HG03039 (cell line): Measurements from ENCODE around the gene ARRDC2.
A peak's percentile ranks its signal among the peaks of the same experiment; 100 is the strongest.
"Not testable (repeated sequence)": the region's sequence is repeated elsewhere in the genome, so short reads cannot be mapped to it uniquely, and the experiment has no call there.

Source experiments
- ATAC-seq: cut with Tn5 transposase; IDR thresholded peaks from one replicate; pipeline ENCODE4 v1.9.1; 2021; ENCODE audit warnings: mild to moderate bottlenecking, moderate library complexity; ENCODE audit not compliant: unreplicated experiment

The ARRDC2 gene

DNA sequence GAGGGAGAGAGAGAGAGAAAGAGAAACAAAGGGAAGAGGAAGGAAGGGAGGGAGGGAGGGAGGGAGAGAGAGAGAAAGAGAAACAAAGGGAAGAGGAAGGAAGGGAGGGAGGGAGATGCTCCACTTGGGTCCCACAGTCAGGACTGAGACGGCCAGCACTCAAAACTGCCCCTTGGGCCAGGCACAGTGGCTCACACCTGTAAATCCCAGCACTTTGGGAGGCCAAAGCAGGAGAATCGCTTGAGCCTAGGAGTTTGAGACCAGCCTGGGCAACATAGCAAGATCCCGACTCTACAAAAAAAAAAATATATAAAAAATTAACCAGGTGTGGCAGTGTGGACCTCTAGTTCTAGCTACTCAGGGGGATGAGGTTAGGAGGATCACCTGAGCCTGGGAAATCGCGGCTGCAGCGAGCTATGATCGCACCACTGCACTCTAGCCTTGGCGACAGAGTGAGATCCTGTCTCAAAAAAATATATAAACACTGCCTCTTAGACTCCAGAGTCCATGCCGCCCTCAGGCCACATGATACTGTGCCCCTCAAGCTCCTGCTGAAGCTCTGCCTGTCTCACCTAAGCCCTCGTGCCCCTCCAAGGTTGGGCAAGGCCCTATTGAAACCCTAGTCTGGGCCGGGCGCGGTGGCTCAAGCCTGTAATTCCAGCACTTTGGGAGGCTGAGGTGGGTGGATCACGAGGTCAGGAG lies 8.4 kb downstream of the ARRDC2 start:
- no peak for ATAC-seq

GRCh38 chr19:18017275-18018083 lies 9.5 kb downstream of the ARRDC2 start:
- ATAC-seq, result no peak

GRCh38 chr19:18020212-18021085 lies 12.5 kb downstream of the ARRDC2 start:
- ATAC-seq, result no peak

GRCh38 chr19:18021121-18021755 lies 13.3 kb downstream of the ARRDC2 start:
- no peak for ATAC-seq

GRCh38 chr19:18023622-18024251 lies 15.8 kb downstream of the ARRDC2 start:
- no peak for ATAC-seq

DNA sequence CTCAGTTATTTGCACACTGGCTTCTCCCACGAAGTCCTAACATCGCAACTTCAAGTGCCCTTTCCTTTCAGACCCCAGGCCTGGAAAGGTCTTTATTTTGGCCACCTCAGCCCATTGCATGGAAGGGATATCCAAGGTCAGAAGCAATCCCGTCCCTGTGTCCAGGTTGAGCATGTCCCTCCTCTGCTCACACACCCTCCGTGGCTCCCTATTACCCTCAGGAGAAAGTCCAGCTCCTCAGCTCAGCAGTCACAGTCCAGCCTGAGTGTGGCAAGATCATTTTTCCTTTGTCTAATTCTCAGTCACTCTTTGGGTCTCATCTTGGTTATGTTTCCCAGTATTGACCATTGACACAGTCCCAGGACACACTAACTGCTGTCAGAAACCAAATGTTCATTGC lies 19.2 kb downstream of the ARRDC2 start:
- ATAC-seq, result no peak

DNA sequence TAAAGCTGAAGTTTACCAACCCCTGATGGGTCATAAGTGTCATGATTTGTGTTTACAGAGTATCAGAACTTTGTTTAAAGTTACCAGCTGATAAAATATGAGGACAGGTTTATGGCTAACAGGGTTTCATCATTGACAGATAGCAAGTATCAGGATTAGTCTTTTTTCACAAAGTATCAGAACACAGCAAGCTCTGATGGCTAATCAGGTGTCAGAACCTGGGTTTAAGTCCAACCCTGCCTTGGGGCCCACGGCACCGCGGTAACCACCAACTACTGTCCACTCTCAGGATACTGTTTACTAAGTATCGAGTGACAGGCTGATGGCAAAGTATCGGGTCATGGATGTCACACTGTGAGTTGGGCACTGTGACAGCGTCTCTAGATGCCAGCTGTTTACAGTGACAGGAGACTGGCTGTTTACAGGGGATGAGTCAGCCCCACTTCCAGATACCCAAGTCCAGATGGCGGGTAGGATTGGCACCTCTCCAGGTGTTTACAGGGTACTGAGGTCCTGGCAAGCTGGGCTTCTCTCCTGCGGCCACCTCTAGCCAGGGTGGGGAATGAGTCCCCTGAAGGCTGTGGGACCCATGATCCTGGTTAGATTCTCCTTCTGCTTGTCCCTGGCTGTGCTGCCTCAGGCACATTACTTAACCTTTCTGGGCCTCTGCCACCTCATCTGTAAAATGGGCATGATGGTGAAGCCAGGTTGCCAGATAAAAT lies 21.8 kb downstream of the ARRDC2 start:
- ATAC-seq, result no peak

DNA sequence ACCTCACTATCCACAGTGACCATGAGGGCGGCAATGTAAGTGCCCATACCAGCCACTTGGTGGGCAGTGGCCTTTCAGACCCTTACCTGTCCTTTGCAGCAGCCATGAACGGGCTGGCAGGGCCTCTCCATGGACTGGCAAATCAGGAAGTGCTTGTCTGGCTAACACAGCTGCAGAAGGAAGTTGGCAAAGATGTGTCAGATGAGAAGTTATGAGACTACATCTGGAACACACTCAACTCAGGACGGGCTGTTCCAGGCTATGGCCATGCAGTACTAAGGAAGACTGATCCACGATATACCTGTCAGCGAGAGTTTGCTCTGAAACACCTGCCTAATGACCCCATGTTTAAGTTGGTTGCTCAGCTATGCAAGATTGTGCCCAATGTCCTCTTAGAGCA lies 23.4 kb downstream of the ARRDC2 start:
- not testable (repeated sequence) for ATAC-seq

DNA sequence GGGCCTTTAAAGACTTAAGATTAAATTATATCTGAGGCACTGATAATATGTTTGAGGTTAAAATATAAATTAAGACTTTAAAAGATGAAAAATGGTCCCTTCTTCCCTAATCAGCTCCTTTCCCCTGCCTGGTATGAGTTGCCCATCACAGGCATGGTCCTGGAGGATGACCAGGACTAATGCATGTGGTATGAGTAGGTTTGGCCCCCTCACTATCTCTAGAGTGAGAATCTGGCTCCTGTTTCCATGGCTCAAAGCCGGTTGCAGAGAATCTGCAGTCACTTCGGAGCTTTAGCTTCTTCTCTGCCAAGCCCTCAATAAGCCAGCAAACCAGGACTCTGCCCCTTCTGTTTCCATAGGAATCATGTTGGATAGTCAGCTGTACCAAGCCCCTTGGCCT lies 24.1 kb downstream of the ARRDC2 start:
- ATAC-seq, result not testable (repeated sequence)

DNA sequence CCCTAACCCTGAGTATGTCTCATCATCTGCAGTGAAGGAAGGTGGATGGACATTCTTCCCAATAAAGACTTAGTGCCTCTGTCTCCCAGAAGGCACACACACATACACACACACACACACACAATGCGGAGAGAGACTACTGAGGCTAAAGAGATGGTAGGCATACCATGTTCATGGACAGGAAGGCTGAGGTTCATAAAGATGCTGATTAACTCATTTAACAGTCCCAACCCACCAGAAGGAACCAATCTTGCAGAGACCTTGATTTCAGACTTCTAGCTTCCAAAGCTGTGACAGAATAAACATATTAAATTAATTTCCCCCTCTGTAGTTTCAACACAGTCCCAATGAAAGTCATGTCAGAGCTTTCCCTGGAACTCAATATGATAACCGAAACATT lies 33.1 kb downstream of the ARRDC2 start:
- ATAC-seq, result no peak

- no peak for ATAC-seq
These were observed 35.7 kb downstream of the ARRDC2 start for GRCh38 chr19:18043676-18044075.

GRCh38 chr19:18044825-18045304 lies 36.9 kb downstream of the ARRDC2 start:
- ATAC-seq, result peak; percentile 79

DNA sequence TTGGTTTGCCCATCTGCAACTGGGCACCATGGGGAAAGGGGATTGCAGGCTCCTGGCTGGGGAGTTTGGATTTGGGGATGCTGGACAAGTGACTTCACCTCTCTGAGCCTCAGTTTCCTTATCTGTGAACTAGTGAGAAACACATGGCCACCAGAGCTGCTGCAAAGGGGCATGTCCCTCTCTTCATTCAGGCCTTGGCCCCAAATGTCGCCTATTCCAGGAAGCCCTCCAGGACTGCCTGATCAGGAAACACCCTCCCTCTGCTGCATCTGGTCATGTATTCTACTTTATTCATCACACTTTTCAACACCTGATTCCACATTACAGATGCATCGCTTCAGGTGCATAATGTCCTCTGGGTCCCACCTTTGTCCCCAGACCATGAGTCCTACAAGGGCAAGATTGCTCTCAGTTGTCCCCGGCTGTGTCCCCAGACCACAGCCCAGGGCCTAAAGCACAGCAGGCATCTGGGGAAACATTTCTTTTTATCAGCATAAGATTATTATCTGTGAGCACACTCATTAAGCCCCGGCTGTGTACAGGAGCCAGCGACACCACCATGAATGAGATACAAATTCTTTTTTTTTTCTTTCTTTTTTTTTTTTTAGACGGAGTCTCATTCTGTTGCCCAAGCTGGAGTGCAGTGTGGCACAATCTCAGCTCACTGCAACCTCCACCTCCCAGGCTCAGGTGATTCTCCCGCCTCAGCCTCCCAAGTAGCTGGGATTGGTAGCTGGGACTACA lies 37.5 kb downstream of the ARRDC2 start:
- ATAC-seq, result no peak

- no peak for ATAC-seq
These were observed 38.2 kb downstream of the ARRDC2 start for GRCh38 chr19:18046059-18046718.

DNA sequence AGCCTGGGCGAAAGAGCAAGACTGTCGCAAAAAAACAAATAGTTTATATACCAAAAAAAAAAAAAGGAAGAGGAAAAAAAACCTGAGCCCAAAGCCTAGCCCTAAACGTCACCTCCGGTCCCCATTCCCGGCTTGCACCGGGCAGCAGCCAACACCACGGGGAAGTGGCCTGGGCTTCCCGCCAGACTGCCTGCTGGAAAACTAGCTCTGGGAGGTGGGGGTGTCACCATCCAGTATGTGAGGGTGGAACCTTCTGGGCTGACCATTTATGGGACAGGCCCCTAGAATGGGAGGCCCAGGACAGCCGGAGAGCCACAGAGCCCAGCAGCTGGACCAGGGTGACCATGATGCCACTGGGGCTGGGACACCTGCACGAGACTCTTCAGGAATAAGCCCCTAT lies 41.4 kb downstream of the ARRDC2 start:
- no peak for ATAC-seq

DNA sequence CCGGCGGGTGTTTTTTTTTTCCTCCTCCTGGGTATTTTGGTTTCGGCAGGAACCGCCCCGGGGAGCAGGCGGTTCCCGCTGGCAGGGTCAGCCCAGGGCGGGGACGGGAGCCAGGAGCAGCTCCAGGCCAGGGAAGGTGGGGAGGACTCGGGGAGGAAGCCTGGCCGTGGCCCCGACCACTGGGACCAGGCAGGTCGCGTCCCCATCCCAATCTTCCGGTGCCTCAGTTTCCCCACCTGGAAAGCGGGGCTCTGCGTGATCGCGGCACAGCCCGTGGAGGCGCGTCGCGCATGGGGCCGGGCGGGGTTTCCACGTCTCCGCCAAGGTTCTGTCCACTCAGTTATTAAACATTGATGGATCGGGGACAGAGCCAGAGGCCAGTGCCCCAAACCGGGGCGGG lies 43.9 kb downstream of the ARRDC2 start:
- no peak for ATAC-seq

GRCh38 chr19:18053576-18054219 lies 45.7 kb downstream of the ARRDC2 start:
- ATAC-seq, result no peak

GRCh38 chr19:18055967-18056366 lies 48.0 kb downstream of the ARRDC2 start:
- ATAC-seq, result no peak
